ENCODE results near the gene CDK8.

CDK8 gene

DNA sequence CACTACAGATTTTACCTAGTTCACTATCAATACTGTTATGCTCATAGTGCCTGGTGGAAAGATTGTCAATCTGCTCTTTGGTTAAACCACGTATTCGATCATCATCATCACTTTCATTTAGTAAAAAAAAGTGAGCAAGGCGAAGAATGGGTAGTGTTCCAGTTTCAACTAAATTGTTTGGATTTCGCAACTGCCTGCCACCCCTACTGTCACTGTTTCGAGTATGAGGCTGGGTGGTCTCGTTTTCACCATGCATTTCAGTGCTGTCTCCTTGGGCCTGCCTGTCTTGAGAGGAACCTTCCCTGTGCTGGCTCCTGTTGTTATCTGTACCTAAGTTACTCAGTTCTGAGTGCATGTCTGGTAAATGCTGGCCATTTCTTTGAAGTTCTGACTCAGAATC, 39.9 kb upstream of the CDK8 start:
- TF ChIP-seq, protein P1, sequence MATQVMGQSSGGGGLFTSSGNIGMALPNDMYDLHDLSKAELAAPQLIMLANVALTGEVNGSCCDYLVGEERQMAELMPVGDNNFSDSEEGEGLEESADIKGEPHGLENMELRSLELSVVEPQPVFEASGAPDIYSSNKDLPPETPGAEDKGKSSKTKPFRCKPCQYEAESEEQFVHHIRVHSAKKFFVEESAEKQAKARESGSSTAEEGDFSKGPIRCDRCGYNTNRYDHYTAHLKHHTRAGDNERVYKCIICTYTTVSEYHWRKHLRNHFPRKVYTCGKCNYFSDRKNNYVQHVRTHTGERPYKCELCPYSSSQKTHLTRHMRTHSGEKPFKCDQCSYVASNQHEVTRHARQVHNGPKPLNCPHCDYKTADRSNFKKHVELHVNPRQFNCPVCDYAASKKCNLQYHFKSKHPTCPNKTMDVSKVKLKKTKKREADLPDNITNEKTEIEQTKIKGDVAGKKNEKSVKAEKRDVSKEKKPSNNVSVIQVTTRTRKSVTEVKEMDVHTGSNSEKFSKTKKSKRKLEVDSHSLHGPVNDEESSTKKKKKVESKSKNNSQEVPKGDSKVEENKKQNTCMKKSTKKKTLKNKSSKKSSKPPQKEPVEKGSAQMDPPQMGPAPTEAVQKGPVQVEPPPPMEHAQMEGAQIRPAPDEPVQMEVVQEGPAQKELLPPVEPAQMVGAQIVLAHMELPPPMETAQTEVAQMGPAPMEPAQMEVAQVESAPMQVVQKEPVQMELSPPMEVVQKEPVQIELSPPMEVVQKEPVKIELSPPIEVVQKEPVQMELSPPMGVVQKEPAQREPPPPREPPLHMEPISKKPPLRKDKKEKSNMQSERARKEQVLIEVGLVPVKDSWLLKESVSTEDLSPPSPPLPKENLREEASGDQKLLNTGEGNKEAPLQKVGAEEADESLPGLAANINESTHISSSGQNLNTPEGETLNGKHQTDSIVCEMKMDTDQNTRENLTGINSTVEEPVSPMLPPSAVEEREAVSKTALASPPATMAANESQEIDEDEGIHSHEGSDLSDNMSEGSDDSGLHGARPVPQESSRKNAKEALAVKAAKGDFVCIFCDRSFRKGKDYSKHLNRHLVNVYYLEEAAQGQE (IDR thresholded peaks at IDR 0.05; ENCODE audit: low read depth), result no peak
- TF ChIP-seq EGR1 (IDR thresholded peaks at IDR 0.05) (no peak), FOXM1 (IDR thresholded peaks at IDR 0.05; ENCODE audit: borderline replicate concordance, low read depth) (no peak), TEAD4 (IDR thresholded peaks at IDR 0.05) (no peak), YY1 (IDR thresholded peaks at IDR 0.05; ENCODE audit: low read depth) (no peak), NFIC (IDR thresholded peaks at IDR 0.05) (no peak)
- TF ChIP-seq, protein P2, sequence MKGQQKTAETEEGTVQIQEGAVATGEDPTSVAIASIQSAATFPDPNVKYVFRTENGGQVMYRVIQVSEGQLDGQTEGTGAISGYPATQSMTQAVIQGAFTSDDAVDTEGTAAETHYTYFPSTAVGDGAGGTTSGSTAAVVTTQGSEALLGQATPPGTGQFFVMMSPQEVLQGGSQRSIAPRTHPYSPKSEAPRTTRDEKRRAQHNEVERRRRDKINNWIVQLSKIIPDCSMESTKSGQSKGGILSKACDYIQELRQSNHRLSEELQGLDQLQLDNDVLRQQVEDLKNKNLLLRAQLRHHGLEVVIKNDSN (IDR thresholded peaks at IDR 0.05), result no peak

DNA sequence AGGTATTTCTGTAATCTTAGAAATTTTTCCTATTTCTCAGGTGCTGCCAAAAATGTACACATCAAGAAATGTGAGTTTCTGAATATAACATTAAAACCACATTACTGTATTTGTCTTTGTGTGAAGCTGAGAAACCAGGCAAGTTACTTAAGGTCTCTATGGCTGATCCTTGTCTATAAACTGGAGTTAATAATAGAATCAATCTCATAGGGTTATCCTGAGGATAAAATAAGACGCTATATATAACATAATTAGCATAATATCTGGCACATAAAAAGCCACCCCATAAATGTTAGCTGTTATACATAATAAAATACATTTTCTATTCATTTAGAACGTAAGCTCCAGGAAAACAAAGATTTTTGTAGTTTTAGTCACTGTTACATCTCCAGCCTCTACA, 37.9 kb upstream of the CDK8 start:
- TF ChIP-seq CREB1 (IDR thresholded peaks at IDR 0.05; ENCODE audit: low read depth) (no peak), TCF12 (IDR thresholded peaks at IDR 0.05; ENCODE audit: low read depth) (no peak), YY1 (IDR thresholded peaks at IDR 0.05; ENCODE audit: low read depth) (no peak), EGR1 (IDR thresholded peaks at IDR 0.05) (no peak), TEAD4 (IDR thresholded peaks at IDR 0.05) (no peak), TAF1 (IDR thresholded peaks at IDR 0.05; ENCODE audit: low read depth) (no peak), FOXM1 (IDR thresholded peaks at IDR 0.05; ENCODE audit: borderline replicate concordance, low read depth) (no peak), ZBTB7A (IDR thresholded peaks at IDR 0.05; ENCODE audit: low read depth) (no peak), EP300 (IDR thresholded peaks at IDR 0.05; ENCODE audit: borderline replicate concordance) (no peak), RAD21 (IDR thresholded peaks at IDR 0.05; ENCODE audit: low read depth) (no peak), CEBPB (IDR thresholded peaks at IDR 0.05) (no peak), NFIC (IDR thresholded peaks at IDR 0.05) (no peak)
- TF ChIP-seq, protein P2 (IDR thresholded peaks at IDR 0.05), result no peak
- TF ChIP-seq, protein P1 (IDR thresholded peaks at IDR 0.05; ENCODE audit: low read depth), result no peak
- TF ChIP-seq, protein P3, sequence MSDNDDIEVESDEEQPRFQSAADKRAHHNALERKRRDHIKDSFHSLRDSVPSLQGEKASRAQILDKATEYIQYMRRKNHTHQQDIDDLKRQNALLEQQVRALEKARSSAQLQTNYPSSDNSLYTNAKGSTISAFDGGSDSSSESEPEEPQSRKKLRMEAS (IDR thresholded peaks at IDR 0.05), result no peak

DNA sequence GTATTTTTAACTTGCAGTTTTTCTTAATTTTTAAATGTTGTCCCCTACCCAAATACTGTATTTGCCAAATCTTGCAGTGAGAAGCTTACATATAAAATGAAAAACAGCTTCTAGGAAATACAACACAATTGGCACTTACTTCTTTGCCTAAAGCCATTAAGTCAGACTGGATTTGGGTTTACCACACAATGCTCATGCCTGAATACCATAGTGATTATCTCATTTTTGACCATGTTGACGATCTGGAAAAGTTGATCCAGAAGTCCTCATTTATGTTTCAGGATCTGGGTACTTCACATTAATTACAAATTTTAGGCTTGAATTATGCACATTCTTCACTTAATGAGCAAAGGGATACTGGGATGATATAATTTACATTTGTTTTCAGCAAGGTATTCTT, 34.2 kb upstream of the CDK8 start:
- TF ChIP-seq RAD21 (IDR thresholded peaks at IDR 0.05; ENCODE audit: low read depth), result no peak
- no peak for TF ChIP-seq CREB1 (IDR thresholded peaks at IDR 0.05; ENCODE audit: low read depth)
- TF ChIP-seq CEBPB (IDR thresholded peaks at IDR 0.05), result no peak
- TF ChIP-seq, protein P1 (IDR thresholded peaks at IDR 0.05; ENCODE audit: low read depth), result no peak
- TF ChIP-seq NFIC (IDR thresholded peaks at IDR 0.05), result no peak
- no peak for TF ChIP-seq EGR1 (IDR thresholded peaks at IDR 0.05)
- no peak for TF ChIP-seq YY1 (IDR thresholded peaks at IDR 0.05; ENCODE audit: low read depth)

DNA sequence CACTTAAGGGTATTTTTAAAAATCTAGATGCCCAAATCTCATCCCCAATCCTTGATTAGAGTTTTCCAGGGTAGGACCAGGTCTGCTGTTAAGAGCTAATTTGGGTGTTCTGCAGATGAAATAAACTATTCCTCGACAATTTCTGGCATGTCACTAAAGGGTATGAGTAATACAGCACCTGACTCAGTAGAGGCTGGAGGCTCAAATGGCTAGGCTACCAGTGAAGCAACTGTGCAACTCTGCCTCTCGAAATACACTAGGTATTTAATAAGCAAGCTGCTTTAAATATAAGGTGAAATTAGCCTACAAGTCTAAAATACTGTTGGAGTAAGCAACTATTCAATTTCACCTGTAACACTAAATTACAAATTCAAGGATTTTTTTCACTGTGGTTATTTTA, 33.4 kb upstream of the CDK8 start:
- TF ChIP-seq YY1 (IDR thresholded peaks at IDR 0.05; ENCODE audit: low read depth), result no peak

DNA sequence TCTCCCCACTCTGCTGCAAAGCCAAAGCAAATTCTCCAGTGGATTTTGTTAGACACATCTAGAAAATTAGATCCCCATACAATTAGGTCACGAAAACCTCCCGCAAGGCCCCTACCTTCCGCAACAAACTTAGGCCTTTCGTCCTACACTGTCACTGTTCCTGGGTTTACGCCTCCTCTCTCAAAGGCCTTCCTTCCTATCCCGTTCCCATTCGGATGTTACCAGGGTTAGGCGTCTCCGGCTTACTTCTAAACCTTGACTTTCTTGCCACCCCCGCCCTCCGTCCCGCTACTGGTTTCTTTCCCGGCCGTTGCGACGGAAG, 32.6 kb upstream of the CDK8 start:
- TF ChIP-seq ZBTB7A (IDR thresholded peaks at IDR 0.05; ENCODE audit: low read depth), result no peak
- TF ChIP-seq, protein P2 (IDR thresholded peaks at IDR 0.05), result no peak
- TF ChIP-seq EP300 (IDR thresholded peaks at IDR 0.05; ENCODE audit: borderline replicate concordance), result no peak
- TF ChIP-seq TEAD4 (IDR thresholded peaks at IDR 0.05), result no peak
- TF ChIP-seq, protein P1 (IDR thresholded peaks at IDR 0.05; ENCODE audit: low read depth), result no peak
- no peak for TF ChIP-seq TCF12 (IDR thresholded peaks at IDR 0.05; ENCODE audit: low read depth)

All from Ishikawa (cell line).